Endothelial cell (in vitro differentiated cells): ENCODE measurements around the gene VPS13D. TPM values are rescaled to one million over a fixed set of nuclear protein-coding genes. Genes with fewer than 3 reads are reported as not detected.

Experiments
- DNase-seq: peaks from one replicate; pipeline ENCODE4 v3.0.0; 2021; ENCODE audit warnings: low spot score
- H3K27ac Mint-ChIP-seq: one replicate; pipeline ENCODE4 v1.8.0; 2021; ENCODE audit warnings: mixed read lengths, inconsistent platforms; ENCODE audit not compliant: unreplicated experiment
- H3K27me3 Mint-ChIP-seq: one replicate; pipeline ENCODE4 v1.8.0; 2021; ENCODE audit warnings: mild to moderate bottlenecking, moderate library complexity, mixed read lengths, inconsistent platforms; ENCODE audit not compliant: unreplicated experiment
- H3K36me3 Mint-ChIP-seq: one replicate; pipeline ENCODE4 v1.8.0; 2021; ENCODE audit warnings: mild to moderate bottlenecking, low read depth, mixed read lengths, inconsistent platforms; ENCODE audit not compliant: unreplicated experiment
- H3K4me1 Mint-ChIP-seq: one replicate; pipeline ENCODE4 v1.8.0; 2021; ENCODE audit warnings: mild to moderate bottlenecking, mixed read lengths, inconsistent platforms; ENCODE audit not compliant: unreplicated experiment
- H3K4me3 Mint-ChIP-seq: one replicate; pipeline ENCODE4 v1.8.0; 2021; ENCODE audit warnings: mild to moderate bottlenecking, mixed read lengths, inconsistent platforms; ENCODE audit not compliant: unreplicated experiment
- H3K9me3 Mint-ChIP-seq: one replicate; pipeline ENCODE4 v1.8.0; 2021; ENCODE audit warnings: mixed read lengths, inconsistent platforms; ENCODE audit not compliant: unreplicated experiment
- total RNA-seq: library from RNA; stranded (reverse); fragmentation: NEBNext Ultra II Directional; extraction: Animal tissue kit (Norgen Biotek cat#: 25700); gene quantifications from one replicate; pipeline ENCODE4 v1.2.1, GENCODE V29; 2021; ENCODE audit not compliant: unreplicated experiment
- TF ChIP-seq, protein P1 (sequence below): fragments of 200-600 bp; sonication (generic); IDR thresholded peaks from one replicate; pipeline ENCODE4 v1.5.0; 2021; ENCODE audit warnings: antibody characterized with exemption; ENCODE audit not compliant: unreplicated experiment

VPS13D gene
- total RNA-seq, 1 donor from 2014 or later, result 37.8 TPM

DNA sequence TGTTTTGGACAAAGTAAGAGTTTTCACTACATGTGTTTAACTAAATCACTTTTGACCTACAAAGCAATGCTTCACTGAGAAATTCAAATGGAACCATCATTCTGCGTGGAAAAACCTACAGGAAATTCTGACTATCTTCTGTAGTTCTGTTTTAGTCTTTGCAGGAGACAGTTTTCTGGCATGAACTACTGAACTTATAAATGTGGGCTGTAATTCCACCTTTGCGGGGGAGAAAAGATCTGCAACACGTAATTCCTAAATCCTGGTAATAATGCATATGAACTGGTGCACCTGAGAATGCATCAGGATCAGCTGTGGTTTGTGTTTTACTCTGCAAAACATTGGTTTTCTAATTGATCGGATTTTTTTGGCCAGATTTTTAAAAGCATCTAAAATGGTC lies 106.0 kb downstream of the VPS13D start:
- no peak for DNase-seq
- no peaks in the 10 kb centered on the region for H3K27me3 Mint-ChIP-seq
- peaks cover 19% of the 10 kb centered on the region for H3K36me3 Mint-ChIP-seq
- no peaks in the 10 kb centered on the region for H3K4me1 Mint-ChIP-seq
- TF ChIP-seq, protein P1, sequence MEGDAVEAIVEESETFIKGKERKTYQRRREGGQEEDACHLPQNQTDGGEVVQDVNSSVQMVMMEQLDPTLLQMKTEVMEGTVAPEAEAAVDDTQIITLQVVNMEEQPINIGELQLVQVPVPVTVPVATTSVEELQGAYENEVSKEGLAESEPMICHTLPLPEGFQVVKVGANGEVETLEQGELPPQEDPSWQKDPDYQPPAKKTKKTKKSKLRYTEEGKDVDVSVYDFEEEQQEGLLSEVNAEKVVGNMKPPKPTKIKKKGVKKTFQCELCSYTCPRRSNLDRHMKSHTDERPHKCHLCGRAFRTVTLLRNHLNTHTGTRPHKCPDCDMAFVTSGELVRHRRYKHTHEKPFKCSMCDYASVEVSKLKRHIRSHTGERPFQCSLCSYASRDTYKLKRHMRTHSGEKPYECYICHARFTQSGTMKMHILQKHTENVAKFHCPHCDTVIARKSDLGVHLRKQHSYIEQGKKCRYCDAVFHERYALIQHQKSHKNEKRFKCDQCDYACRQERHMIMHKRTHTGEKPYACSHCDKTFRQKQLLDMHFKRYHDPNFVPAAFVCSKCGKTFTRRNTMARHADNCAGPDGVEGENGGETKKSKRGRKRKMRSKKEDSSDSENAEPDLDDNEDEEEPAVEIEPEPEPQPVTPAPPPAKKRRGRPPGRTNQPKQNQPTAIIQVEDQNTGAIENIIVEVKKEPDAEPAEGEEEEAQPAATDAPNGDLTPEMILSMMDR, result no peak
- no peaks in the 10 kb centered on the region for H3K9me3 Mint-ChIP-seq
- H3K4me3 Mint-ChIP-seq, result no peak overlapping the region
- no peak overlapping the region for H3K27ac Mint-ChIP-seq

DNA sequence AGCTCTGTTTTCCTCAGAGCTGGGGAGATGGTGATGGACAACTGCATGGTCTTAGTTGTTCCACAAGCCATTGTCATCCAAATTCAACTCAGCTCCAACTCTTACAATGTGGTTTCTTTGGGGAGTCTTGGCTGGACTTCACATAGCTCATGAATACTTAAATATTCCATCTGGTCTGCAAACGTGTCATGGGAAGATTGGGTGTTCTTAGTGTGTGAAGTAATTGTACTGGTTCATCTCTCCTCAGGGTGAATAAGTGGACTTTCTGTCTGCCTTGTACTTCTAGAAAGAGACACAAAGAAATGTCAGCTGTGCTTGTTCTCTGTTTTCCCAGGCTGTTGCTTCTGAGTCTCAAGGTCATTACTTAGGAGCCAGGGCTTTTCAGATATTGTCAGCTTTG lies 106.6 kb downstream of the VPS13D start:
- DNase-seq, result no peak
- Mint-ChIP-seq H3K36me3 (peaks cover 19% of the 10 kb centered on the region), H3K4me1 (no peaks in the 10 kb centered on the region), H3K27me3 (no peaks in the 10 kb centered on the region), H3K9me3 (no peaks in the 10 kb centered on the region), H3K27ac (no peak overlapping the region), H3K4me3 (no peak overlapping the region)
- TF ChIP-seq, protein P1, result no peak

- Mint-ChIP-seq H3K27me3 (peaks cover 2% of the 10 kb centered on the region), H3K4me3 (no peak overlapping the region), H3K9me3 (no peaks in the 10 kb centered on the region), H3K27ac (no peak overlapping the region), H3K4me1 (no peaks in the 10 kb centered on the region), H3K36me3 (peaks cover 27% of the 10 kb centered on the region)
- TF ChIP-seq, protein P1, result no peak
- DNase-seq, result no peak
Measured at GRCh38 chr1:12338017-12338416, 108.2 kb downstream of the VPS13D start.

DNA sequence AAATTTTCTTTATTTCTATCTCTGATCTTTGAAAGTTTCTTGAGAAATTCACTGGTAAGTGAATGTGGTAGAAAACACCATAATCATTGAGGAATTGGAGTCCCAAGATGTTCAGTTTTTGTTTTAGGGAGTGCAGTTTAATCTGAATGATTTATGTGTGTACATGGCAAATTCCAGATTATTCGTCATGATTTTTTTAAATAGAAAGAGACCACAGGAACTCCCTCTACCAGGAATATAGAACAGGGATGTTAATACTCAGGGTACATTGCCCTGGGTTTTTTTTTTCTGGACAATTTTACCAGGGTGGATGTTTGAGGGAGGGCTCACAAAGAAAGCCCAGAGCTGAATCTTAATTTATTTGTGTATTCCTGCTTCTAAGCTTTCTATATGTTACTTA lies 109.0 kb downstream of the VPS13D start:
- Mint-ChIP-seq H3K4me1 (no peaks in the 10 kb centered on the region), H3K9me3 (no peaks in the 10 kb centered on the region), H3K36me3 (peaks cover 29% of the 10 kb centered on the region), H3K27ac (no peak overlapping the region), H3K27me3 (peaks cover 2% of the 10 kb centered on the region), H3K4me3 (no peak overlapping the region)
- TF ChIP-seq, protein P1, result no peak
- no peak for DNase-seq

DNA sequence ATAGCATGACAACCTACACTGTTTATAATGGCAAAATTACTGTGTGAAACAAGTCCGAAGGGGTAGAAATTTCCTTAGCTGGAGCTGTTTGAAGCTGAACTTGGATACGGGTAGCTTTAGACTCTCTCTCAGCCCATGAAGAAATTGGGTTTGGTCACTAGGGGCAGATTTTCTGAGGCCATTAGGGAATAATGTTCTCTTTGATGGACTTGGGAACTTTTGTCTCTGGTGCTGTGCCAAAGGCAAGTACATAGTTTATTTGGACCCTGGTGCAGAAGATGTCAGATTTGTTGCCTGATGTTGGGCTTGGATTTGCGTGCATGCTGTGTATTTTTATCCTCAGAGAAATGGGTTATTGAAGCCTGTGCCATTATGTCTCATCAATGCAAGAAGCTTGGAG lies 109.6 kb downstream of the VPS13D start:
- Mint-ChIP-seq H3K27me3 (peaks cover 2% of the 10 kb centered on the region), H3K4me1 (no peaks in the 10 kb centered on the region), H3K27ac (no peak overlapping the region), H3K36me3 (peaks cover 25% of the 10 kb centered on the region), H3K4me3 (no peak overlapping the region), H3K9me3 (no peaks in the 10 kb centered on the region)
- TF ChIP-seq, protein P1, result no peak
- DNase-seq, result no peak
